ENCODE data around the gene NEMP1. TPM values are rescaled to one million over a fixed set of nuclear protein-coding genes. Genes with fewer than 3 reads are reported as not detected.
A peak's percentile ranks its signal among the peaks of the same experiment; 100 is the strongest.

NEMP1 gene
- 10 to 100 TPM in 1 of 4 donors, 1 to 10 TPM in 3; 4.6 to 11.6 (median 5.7) TPM for total RNA-seq

GRCh38 chr12:57078519-57079404 lies at the start of gene NEMP1:
NEMP1 (minus strand) TSS chr12:57078791; CDS start chr12:57078745, 46 bp downstream.
- Histone ChIP-seq H3K36me3 (no peaks in the 10 kb centered on the region), H3K4me3 (peak within 1 kb of the TSS; percentile 74 to 98 (median 80)), H3K9me3 (no peaks in the 10 kb centered on the region), H3K27ac (peak within 1 kb of the TSS; percentile 67 to 85 (median 80)), H3K4me1 (peaks cover 0 to 17% (median 0%) of the 10 kb centered on the region in 4 donors), H3K27me3 (no peaks in the 10 kb centered on the region)
- TF ChIP-seq CTCF (IDR thresholded peaks at IDR 0.05) (no peak), POLR2A (IDR thresholded peaks at IDR 0.05) (no peak)
- DNase-seq: peak; percentile 92 to 99 (median 95)

- H3K4me1 ChIP-seq: peaks cover 0 to 47% (median 9%) of the 10 kb centered on the region in 4 donors
- peak; percentile 51 to 85 for TF ChIP-seq POLR2A (IDR thresholded peaks at IDR 0.05)
- no peak for TF ChIP-seq CTCF (IDR thresholded peaks at IDR 0.05)
- DNase-seq: peak; percentile 70 to 91 (median 87)
- H3K9me3 ChIP-seq: no peaks in the 10 kb centered on the region
- no peaks in the 10 kb centered on the region for H3K27me3 ChIP-seq
- H3K36me3 ChIP-seq: no peaks in the 10 kb centered on the region
- H3K4me3 ChIP-seq: peak within 1 kb of the TSS; percentile 65 to 92 (median 78)
- H3K27ac ChIP-seq: peak within 1 kb of the TSS; percentile 84 to 99 (median 92)
These were observed 49.3 kb upstream of the NEMP1 start, which contains the start of gene LRP1 for GRCh38 chr12:57127726-57128518. LRP1 (plus strand) TSS chr12:57128483; CDS start chr12:57128965, 482 bp downstream.

GRCh38 chr12:57127101-57127725 lies 48.6 kb upstream of the NEMP1 start:
- DNase-seq: peak; percentile 56 to 93 (median 92)
- TF ChIP-seq POLR2A (IDR thresholded peaks at IDR 0.05) (no peak), CTCF (IDR thresholded peaks at IDR 0.05) (peak in 4 of 6 experiments; percentile 13 to 40 (median 26))
- Histone ChIP-seq H3K9me3 (no peaks in the 10 kb centered on the region), H3K27me3 (no peaks in the 10 kb centered on the region), H3K36me3 (no peaks in the 10 kb centered on the region), H3K4me1 (peaks cover 0 to 41% (median 9%) of the 10 kb centered on the region in 4 donors), H3K4me3 (peak overlapping the region; percentile 65 to 92 (median 78)), H3K27ac (peak overlapping the region; percentile 84 to 99 (median 92))

- no peaks in the 10 kb centered on the region for H3K9me3 ChIP-seq
- no peaks in the 10 kb centered on the region for H3K36me3 ChIP-seq
- DNase-seq: no peak
- TF ChIP-seq CTCF (IDR thresholded peaks at IDR 0.05) (no peak), POLR2A (IDR thresholded peaks at IDR 0.05) (no peak)
- H3K4me3 ChIP-seq: peak overlapping the region in 2 of 4 donors; percentile 65 to 92
- H3K27ac ChIP-seq: peak overlapping the region in 3 of 4 donors; percentile 89 to 99 (median 96)
- peaks cover 0 to 34% (median 9%) of the 10 kb centered on the region in 4 donors for H3K4me1 ChIP-seq
- H3K27me3 ChIP-seq: no peaks in the 10 kb centered on the region
These were observed 48.0 kb upstream of the NEMP1 start for GRCh38 chr12:57126561-57126960.

GRCh38 chr12:57126061-57126460 lies 47.5 kb upstream of the NEMP1 start:
- TF ChIP-seq POLR2A (IDR thresholded peaks at IDR 0.05) (no peak), CTCF (IDR thresholded peaks at IDR 0.05) (no peak)
- no peaks in the 10 kb centered on the region for H3K9me3 ChIP-seq
- no peak overlapping the region for H3K4me3 ChIP-seq
- peaks cover 0 to 29% (median 9%) of the 10 kb centered on the region in 4 donors for H3K4me1 ChIP-seq
- no peaks in the 10 kb centered on the region for H3K36me3 ChIP-seq
- DNase-seq: no peak
- no peak overlapping the region for H3K27ac ChIP-seq
- no peaks in the 10 kb centered on the region for H3K27me3 ChIP-seq
